ENCODE data around the gene SH3RF2.
"Not testable (repeated sequence)": the region's sequence is repeated elsewhere in the genome, so short reads cannot be mapped to it uniquely, and the experiment has no call there.

Gene SH3RF2, protein sequence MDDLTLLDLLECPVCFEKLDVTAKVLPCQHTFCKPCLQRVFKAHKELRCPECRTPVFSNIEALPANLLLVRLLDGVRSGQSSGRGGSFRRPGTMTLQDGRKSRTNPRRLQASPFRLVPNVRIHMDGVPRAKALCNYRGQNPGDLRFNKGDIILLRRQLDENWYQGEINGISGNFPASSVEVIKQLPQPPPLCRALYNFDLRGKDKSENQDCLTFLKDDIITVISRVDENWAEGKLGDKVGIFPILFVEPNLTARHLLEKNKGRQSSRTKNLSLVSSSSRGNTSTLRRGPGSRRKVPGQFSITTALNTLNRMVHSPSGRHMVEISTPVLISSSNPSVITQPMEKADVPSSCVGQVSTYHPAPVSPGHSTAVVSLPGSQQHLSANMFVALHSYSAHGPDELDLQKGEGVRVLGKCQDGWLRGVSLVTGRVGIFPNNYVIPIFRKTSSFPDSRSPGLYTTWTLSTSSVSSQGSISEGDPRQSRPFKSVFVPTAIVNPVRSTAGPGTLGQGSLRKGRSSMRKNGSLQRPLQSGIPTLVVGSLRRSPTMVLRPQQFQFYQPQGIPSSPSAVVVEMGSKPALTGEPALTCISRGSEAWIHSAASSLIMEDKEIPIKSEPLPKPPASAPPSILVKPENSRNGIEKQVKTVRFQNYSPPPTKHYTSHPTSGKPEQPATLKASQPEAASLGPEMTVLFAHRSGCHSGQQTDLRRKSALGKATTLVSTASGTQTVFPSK

DNA sequence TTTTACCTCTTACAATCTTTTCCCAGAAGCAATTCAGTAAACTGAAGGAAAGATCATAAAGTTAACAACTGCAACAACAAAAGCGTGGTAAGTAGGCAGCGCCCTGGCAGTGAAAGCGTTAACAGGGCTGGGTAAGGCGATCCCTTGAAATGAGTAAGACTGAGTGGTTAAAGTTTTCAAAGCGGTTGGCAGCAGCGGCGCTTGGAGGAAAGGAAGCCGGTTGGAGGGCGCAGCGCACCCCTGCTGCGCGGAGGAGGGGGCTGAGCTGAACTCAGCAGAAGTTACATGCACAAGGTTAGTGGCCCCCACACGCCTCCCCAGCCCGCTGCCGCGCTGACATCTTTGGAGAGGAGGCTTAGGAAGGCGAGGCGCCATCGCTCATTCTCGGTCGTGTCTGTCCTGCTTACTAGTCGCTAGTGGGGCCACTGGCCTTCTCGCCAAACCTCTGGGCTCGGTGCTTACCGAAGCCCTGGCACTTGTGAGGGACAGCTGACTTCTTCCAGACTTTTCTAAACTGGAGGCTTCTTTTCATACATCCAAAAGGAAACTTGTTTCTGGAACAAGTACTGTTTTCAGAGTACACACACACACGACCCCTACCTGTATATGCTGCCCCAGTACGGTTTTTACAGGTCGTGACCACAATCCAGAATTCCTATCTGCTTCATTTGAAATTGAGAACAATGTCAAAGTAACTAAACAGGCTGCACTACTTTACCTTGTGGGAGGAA is at the start of gene SH3RF2:
SH3RF2 (plus strand) TSS at position 178 of the 731 bp plus-strand sequence. CDS start 1,351 bp downstream, outside the sequence.
- DNase-seq: peak; percentile 83

DNA sequence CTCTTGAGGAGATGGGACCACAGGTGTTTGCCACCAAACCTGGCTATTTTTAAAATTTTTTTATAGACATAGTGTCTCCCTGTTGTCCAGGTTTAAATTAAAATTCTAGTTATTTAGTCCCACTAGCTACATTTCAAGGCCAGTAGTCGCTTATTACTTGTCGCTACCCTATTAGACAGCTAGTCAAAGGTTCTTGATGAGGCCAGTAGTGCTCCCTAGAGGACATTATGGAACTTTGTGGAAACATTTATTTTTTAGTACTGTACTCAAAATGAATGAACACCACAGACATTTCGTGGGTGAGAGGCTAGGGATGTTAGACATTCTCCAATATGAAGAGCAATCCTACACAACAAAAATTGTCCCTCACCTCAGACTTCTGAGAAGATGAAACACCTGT is 49.2 kb upstream of the SH3RF2 start:
- DNase-seq: no peak

DNA sequence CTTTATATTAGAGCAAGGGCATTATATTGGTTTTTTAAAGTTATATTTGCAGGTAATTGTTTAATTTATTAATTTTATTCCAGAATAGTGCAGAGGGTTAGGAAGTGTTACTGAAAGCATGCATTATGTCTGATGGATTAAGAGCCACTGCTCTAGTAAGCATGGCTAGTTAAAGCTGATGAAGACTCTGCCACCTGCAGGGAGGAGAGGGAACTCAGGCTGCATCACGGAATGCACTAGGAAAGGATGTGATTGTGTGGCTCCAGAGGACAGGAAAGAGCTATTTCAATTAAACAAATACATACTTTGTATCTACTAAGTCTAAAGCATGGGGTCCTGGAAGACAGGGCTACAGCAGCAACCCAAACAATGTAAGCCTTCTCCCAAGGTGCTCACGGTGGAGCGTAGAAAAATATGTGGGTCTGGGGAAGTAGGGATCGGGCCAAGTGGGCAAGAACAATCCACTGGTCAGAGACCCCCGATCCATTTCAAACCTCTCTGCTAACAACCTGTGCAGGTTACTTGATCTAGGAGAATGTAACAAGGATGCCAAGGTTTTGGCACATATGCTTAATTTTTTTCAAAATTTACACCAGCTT is 48.3 kb upstream of the SH3RF2 start:
- DNase-seq: peak; percentile 14

DNA sequence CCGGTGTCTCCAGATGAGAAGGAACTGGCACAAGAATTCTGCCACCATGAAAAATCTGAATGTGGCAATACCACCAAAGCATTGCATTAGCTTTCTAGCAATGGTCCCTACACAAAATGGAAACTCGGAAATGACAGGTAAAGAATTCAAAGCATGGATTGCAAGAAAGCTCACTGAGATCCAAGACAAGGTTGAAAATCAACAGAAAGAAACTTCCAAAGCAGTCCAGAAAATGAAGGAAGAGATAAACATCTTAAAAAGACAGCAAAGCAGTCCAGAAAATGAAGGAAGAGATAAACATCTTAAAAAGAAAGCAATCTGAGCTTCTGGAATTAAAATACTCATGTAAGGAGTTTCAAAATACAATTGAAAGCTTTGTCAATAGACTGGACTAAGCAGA is 46.8 kb upstream of the SH3RF2 start:
- no peak for DNase-seq

DNA sequence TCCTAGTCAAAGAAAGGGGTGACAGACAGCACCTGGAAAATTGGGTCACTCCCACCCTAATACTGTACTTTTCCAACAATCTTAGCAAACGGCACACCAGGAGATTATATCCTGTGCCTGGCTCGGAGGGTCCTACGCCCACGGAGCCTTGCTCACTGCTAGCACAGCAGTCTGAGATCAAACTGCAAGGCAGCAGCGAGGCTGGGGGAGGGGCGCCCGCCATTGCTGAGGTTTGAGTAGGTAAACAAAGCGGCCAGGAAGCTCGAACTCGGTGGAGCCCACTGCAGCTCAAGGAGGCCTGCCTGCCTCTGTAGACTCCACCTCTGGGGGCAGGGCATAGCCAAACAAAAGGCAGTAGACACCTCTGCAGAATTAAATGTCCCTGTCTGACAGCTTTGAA is 45.0 kb upstream of the SH3RF2 start:
- DNase-seq: not testable (repeated sequence)

DNA sequence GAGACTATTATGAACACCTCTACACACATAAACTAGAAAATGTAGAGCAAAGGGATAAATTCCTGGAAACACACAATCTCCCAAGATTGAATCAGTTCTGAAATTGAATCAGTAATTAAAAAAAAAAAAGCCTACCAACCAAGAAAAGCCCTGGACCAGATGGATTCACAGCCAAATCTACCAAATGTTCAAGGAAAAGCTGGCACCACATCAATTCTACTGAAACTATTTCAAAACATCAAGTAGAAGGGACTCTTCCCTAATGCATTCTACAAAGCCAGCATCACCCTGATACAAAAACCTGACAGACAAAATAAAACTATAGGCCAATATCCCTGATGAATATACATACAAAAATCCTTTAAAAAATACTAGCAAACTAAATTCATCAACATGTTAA is 38.2 kb upstream of the SH3RF2 start:
- DNase-seq: no peak

DNA sequence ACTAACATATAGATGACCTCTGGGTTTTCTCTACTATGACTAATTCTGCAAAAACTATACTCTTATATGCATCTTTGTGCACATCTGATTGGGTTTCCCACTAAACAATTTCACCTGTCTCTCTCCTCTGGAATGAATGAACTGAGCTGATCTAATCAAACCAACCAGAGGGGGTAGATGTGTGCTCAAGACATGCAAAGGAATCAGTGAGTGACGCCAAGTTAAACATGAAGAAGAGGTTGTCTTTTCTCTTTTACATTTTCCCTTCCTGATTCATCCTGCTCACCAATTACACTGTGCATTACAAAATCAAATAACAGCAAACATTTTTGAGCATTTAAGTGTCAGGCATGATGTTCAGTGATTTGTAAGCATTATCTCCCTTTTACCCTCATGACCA is 34.0 kb upstream of the SH3RF2 start:
- no peak for DNase-seq

DNA sequence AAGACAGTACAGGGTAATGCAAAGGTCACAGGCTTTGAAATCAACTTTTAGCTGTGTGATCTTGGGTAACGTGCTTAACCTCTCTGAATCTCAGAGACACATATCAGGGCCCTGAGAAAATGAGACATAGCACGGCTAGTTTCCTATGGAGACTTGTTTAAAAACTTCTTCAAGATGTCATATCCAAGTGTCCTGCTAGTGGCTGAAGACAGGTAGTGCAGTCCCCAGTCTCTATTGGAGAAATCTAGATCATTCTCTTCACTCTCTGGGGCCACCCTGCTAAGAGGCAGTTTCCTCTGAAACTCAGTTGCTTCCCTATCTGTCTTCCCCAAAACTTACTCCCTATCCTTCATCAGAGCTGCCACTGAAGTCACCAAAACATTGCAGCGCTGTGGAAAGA is 33.3 kb upstream of the SH3RF2 start:
- DNase-seq: no peak

DNA sequence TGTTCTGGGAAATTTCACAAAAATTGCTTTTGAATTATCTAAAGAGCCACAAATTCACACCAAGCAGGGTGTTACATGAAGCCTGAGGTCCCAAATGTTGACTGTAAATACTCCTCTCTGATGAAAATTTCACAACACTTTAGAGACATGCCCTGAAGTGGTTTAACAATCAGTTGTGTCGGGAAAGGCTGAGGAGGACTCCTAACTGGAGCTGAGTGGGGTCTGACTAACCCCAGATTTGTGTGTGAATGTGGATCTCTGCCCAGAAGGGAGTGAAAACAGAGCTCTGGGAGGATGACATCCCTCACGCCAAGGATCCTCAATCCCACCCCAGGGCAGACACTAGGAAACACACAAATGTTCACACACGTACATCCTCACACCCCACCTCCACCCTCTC is 32.5 kb upstream of the SH3RF2 start:
- DNase-seq: no peak

DNA sequence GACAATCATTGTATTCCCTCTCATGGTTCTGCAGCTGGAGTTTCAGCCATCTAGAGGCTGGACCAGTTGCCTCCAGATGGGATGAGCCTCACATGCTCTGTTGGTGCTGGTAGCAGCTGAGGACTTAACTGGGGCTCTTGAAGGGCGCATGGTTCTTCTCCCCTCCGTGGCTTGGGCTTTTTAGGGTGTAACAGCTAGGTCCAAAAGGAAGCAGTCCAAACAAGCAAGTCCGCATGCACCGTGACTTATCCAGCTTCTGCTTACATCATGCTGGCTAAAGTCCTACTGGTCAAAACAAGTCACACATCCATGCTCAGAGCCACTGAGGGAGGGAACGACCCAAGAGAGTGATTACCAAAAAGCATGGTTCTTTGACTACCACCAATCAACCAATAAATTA is 31.6 kb upstream of the SH3RF2 start:
- no peak for DNase-seq

DNA sequence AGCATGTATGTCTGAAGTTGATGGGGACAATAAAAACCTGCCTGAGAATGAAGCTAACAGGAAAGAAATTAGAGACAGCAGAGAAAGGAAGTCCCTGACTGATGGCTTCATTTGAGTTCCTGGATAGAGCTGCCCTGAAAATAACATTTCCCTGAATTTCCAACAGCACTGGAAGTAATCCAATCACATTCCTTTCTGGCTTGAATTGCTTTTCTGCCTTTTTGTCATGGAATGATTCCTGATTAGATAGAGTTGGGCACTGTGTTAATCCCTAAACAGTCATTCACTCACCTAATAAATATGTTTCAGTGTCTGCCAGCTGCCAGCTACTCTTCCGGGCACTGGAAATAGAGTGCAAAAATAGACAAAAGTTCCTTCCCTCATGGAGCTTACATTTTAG is 30.0 kb upstream of the SH3RF2 start:
- DNase-seq: no peak

DNA sequence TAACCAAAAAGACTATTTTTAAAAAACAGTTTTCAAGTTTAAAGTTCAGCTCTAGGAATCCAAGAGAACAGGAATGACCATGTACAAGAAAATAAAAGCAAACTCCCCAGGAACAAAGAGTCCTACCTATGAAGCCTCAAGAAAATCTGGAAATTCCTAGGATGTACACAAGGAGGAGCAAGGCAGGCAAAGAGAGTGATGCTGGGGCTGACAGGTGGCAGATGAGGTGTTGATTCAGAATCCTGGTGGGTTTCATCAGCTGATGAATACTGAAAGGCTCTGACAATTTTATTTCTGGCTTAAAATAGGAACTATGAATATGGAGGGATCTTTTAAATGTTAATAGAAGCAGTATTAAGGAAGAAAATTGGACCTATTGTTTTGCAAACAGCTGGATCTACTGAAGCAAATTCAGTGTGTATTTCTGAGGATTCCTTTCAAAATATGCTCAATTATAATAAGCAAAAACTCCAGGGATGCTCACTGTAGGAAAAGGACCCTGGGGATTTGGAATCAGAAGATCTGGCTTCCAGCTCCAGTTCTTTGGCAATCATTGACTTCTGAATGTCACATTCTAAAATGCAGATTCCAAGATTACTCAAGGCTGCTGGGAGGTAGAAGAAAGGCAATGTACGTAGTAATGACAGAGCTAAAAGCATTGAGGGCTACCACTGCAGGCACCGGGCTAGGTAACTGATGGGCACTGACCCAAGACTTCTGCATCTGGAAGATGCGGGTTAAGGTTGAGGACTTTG is 28.0 kb upstream of the SH3RF2 start:
- DNase-seq: no peak

DNA sequence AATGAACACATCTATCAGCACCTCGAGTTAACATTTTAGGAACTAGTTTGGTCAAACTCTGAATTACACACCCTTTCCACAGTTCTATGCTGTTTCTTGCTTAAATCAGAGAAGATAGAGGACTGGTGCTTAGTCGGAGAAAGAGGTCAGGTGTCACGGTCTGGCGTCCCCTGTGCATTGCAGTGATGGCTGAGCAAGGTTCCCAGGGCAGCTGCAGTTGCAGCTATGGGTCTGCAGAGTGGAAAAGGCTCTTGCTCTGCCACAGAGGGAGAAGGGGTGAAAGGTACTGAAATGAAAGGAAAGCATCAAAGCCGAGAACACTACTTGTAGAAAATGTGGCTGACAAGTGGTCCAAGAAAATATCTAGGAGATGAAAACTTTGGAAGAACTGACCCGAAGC is 25.2 kb upstream of the SH3RF2 start:
- DNase-seq: no peak

DNA sequence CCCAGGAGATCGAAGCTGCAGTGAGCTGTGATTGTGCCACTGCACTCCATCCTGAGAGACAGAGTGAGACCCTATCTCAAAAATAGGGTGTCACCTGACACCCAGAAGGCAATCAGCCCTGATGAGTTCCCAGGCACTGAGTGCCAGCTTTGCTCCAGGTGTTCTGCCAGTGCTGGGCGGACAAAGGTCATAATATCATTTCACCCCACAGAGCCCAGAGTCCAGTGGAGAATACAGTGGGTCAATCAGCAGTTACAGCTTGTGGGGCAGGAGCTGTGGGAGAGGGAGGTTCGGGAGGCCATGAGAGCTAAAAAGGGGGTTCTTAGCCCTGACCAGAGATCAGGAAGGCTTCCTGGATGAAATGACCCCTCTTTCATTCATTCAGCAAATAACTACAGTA is 24.4 kb upstream of the SH3RF2 start:
- no peak for DNase-seq

DNA sequence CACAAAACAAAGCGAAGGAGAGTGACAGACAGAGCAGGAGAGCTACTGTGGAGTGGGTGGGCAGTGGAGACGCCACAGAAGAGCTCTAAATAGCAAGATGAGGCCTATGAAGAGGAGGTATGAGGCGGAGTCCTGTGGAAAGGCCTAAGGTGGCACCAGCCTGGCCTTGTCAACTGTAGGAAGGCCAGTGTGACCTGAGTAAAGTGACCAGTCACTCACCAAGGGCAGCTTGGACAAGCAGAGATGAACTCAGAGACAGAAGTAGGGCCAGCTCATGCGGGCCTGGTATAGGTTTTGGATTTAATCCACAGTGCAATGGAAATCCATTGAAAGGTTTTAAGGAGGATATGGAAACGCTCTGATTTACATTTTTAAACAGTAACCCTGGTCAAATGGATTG is 23.8 kb upstream of the SH3RF2 start:
- no peak for DNase-seq

DNA sequence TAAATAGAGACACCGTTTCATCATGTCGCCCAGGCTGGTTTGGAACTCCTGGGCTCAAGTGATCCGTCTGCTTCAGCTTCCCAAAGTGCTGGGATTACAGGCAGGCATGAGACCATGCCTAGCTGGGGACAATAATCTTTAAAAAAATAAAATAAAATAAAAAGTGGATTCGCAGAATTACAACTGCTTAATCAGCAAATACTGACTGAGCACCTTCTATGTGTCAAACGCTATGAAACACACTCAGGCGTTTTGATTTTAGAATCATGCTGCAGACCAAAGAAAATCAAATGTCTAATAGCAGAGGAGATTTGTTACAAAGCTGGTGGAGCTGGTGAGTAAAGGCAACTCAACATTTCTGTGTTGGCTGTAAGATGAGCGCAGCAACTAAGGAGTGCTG is 22.7 kb upstream of the SH3RF2 start:
- DNase-seq: no peak

DNA sequence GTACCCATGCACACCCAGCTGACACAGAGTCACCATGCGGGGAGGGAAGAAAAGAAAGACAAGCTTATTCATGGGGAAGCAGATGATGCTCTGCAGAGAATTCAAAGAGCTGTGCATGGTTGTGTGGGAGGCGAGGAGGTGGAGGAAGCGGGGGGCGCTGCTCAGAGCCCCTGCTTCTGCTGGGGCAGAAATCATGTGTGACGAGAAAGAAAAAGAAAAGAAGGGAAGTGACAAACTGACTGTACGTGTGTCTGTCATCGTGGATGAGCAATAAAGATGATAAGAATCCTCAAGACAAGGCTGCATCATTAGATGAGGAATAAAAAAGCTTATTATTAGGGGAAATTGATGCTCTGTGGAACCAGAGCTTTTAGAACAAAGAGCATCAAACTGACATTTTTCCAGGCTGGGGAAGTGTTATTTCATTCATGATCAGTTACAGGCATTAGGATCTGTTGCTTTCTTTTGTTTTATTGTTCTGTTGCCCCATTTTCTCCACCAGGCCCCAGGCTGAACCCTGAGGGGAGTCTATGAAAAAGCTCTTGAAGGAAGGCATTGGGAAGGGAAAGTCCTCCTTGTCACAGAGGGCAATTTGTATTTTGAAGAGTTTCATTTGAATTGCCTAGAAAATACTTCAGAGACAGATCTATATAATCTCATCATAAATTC is 20.3 kb upstream of the SH3RF2 start:
- no peak for DNase-seq

DNA sequence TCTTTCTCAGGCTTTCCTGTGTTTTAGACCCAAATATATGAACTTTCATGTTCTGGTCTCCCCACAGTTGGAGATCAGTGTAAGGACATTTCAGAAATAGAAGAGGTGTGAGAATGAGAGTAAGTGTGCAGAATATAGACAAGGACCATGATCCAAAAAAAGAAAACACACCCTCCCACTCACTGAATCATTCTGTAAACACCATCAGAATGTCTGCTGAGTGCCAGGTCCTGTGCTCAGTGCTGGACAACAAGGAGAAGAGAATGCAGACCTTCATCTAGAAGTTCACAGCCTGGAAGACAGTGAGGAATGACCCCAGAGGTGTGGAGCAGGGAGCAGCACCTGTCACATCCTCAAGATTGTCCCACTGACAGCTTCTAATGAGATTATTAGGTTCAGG is 19.1 kb upstream of the SH3RF2 start:
- DNase-seq: no peak

DNA sequence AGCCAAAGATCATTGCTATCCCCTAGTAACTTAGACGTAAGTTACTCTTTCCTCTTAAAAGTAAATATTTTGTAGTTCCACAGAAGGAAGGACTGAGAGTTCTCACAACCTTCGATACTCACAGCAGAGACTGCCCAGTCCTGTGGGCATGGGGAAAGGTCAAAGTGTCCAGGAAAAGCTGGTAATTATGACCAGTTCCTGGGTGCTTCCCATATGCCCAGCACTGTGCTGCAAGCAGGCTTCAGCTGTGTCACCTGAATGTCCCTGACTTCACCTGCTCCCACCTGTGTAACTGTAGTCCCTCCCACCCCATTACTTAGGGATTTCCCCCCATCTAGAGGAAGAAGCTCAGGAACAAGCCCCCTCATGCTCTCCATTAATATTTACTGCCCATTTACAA is 18.0 kb upstream of the SH3RF2 start:
- no peak for DNase-seq

DNA sequence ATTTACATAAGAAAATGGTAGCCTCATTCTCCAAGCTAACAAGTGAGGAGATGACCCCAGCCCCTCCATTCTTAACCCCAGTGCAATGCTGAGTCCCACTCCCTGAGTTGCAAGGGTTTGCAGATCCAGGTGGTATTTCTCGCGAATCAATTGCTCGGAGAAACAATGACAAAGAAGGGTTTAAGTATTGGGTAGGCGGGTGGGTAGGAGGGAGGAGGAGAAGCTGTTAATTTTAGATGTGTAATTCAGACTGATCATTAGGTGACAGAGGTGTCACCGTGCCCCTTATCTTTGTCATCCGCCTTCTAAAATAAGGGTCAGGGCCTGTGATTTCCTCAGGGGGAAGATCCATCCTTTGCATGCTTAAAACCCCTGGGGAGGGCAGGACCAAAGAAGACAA is 17.0 kb upstream of the SH3RF2 start:
- no peak for DNase-seq

DNA sequence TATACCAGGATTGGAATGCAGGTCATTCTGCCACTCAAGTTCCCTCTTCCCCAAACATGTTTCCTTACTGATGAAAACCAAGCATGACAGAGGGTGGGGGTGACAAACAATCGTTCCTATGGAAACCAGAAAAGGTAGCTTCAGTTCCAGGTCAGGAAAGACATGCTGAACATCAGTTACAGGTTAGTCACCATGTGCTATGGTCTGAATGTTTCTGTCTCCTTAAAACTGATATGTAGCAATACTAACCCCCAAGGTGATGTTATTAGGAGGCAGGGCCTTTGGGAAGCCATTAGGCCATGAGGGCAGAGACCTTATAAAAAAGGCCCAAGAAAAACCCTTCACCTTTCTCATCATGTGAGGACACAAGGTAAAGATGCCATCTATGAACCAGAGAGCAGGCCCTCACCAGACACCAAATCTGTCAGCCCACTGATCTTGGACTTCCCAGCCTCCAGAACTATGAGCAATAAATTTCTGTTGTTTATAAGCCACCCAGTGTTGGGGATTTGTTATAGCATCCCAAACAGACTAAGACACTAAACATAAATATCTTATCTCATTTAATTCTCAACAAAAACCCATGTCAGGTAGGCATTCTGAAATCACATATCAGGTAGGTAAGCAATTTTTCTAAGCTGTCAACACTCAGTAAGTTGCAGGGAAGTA is 15.7 kb upstream of the SH3RF2 start:
- no peak for DNase-seq

DNA sequence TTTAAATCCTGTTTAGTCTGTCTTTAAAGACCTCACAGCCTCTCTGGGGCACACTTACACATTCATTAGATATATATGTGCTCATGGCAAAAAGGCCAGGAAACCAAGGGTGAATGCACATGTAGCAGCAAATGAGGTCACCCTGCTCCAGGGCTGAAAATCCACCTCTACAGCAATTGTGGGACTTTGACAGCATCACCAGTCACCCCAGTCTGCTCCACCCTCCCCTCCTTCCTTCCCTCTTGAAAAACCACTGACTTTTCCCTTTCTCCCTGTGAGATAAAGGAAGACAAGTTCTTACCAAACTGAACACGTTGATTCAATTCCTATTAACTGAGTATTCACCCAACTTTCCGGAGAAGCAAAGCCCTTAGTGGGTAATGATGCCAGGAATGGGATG is 15.2 kb upstream of the SH3RF2 start:
- no peak for DNase-seq

Measured in activated CD4-positive, alpha-beta T cell treated with anti-CD3 and anti-CD28 coated beads, Interleukin-2, Interleukin-6, amounts not matched to agents 100 ng/mL and 50 ng/mL, durations not matched to agents 16 hours and 8 hours (primary cell).